B cell (primary cell): ENCODE measurements around the gene PLXNB1. TPM values are rescaled to one million over a fixed set of nuclear protein-coding genes. Genes with fewer than 3 reads are reported as not detected.

ENCODE experiments used
- ATAC-seq: fragments of 200-7000 bp; cut with Tn5 transposase; one replicate; pipeline ENCODE4 v1.10.0; 2021; ENCODE audit warnings: low read depth, mild to moderate bottlenecking, moderate number of reproducible peaks, moderate library complexity
- CTCF ChIA-PET: fragments of 350-600 bp; sonication (Branson Sonifier 250); formaldehyde crosslinking; loops from one replicate; lab custom pipeline; 2021; ENCODE audit warnings: antibody characterized with exemption, inconsistent platforms; lab: Charles Lee
- POLR2A ChIA-PET: fragments of 350-600 bp; sonication (Branson Sonifier 250); formaldehyde crosslinking; loops from one replicate; lab custom pipeline; 2021; ENCODE audit warnings: antibody characterized with exemption; lab: Charles Lee
- DNase-seq: peaks from one replicate; pipeline ENCODE4 v3.0.0; 2013
- H2AFZ ChIP-seq: 2 replicates; pipeline ENCODE4 v1.6.1; 2012; ENCODE audit warnings: mild to moderate bottlenecking, low read depth, low read length; ENCODE audit not compliant: insufficient read depth, poor library complexity, severe bottlenecking
- H3K27ac ChIP-seq, 2 donors: 1 replicate in 1 of 2; 2 replicates in 1 of 2; pipeline ENCODE4 v1.5.1; 2012 to 2013; ENCODE audit warnings: low read length in 2 of 2, mild to moderate bottlenecking in 2 of 2, moderate library complexity in 1 of 2
- H3K27me3 ChIP-seq, 4 experiments: fragments of 200-600 bp in 1 of 4; sonication (generic) in 1 of 4; replicated peaks in 1 of 4; 1 replicate in 2 of 4; 2 replicates in 2 of 4; pipeline versions ENCODE4 v1.6.1 to v1.7.0; 2013 to 2016; ENCODE audit warnings: low read length in 3 of 4, mild to moderate bottlenecking in 2 of 4, mixed read lengths in 1 of 4, moderate library complexity in 1 of 4; ENCODE audit not compliant: insufficient read depth in 4 of 4, control insufficient read depth in 3 of 4; ENCODE audit errors: control extremely low read depth in 1 of 4
- H3K36me3 ChIP-seq, 2 experiments: replicated peaks in 1 of 2; 1 replicate in 1 of 2; 2 replicates in 1 of 2; pipeline versions ENCODE4 v1.6.1 to v1.7.1; 2013; ENCODE audit warnings: low read length in 1 of 2; ENCODE audit not compliant: insufficient read depth in 2 of 2, control insufficient read depth in 1 of 2; ENCODE audit errors: control extremely low read depth in 1 of 2, extremely low read depth in 1 of 2
- H3K4me1 ChIP-seq, 2 donors: fragments of 200-600 bp in 1 of 2; sonication (generic) in 1 of 2; 1 replicate in 1 of 2; 2 replicates in 1 of 2; pipeline versions ENCODE4 v1.5.1 to v1.6.1; 2013 to 2017; ENCODE audit warnings: low read length in 2 of 2; ENCODE audit not compliant: control insufficient read depth in 2 of 2, insufficient read depth in 2 of 2
- H3K4me2 ChIP-seq: replicated peaks from 2 replicates; pipeline ENCODE3; 2012; ENCODE audit warnings: mild to moderate bottlenecking, low read depth, low read length; ENCODE audit not compliant: poor library complexity, severe bottlenecking
- H3K4me3 ChIP-seq, 5 experiments: fragments of 200-600 bp in 1 of 5; sonication (generic) in 1 of 5; 1 replicate in 3 of 5; 2 replicates in 2 of 5; pipeline versions ENCODE4 v1.5.1 to v1.7.0; 2011 to 2016; ENCODE audit warnings: low read length in 4 of 5, mild to moderate bottlenecking in 4 of 5, low read depth in 2 of 5, control low read depth in 1 of 5, moderate library complexity in 1 of 5; ENCODE audit not compliant: insufficient read depth in 1 of 5; ENCODE audit errors: control extremely low read depth in 1 of 5, extremely low read depth in 1 of 5
- H3K79me2 ChIP-seq: fragments of 200-600 bp; sonication (generic); one replicate; pipeline ENCODE4 v1.6.0; 2016; ENCODE audit warnings: low read length; ENCODE audit not compliant: control insufficient read depth, insufficient read depth
- H3K9ac ChIP-seq: fragments of 200-600 bp; sonication (generic); 2 replicates; pipeline ENCODE4 v1.6.1; 2017; ENCODE audit warnings: mild to moderate bottlenecking, low read length, moderate library complexity
- H3K9me3 ChIP-seq, 3 donors: one replicate each; pipeline versions ENCODE4 v1.6.1 to v1.7.1; 2013; ENCODE audit warnings: low read length in 2 of 3; ENCODE audit not compliant: control insufficient read depth in 2 of 3, insufficient read depth in 1 of 3; ENCODE audit errors: control extremely low read depth in 1 of 3
- H4K20me1 ChIP-seq: 2 replicates; pipeline ENCODE4 v1.6.0; 2012; ENCODE audit warnings: mild to moderate bottlenecking, low read length; ENCODE audit not compliant: insufficient read depth, control insufficient read depth, poor library complexity, severe bottlenecking
- H3K27ac Mint-ChIP-seq: one replicate; pipeline ENCODE4 v1.8.0; 2021; ENCODE audit warnings: mixed read lengths
- H3K27me3 Mint-ChIP-seq: one replicate; pipeline ENCODE4 v1.8.0; 2021; ENCODE audit warnings: mixed read lengths
- H3K4me1 Mint-ChIP-seq: one replicate; pipeline ENCODE4 v1.8.0; 2021; ENCODE audit warnings: mixed read lengths
- H3K4me3 Mint-ChIP-seq: one replicate; pipeline ENCODE4 v1.8.0; 2021; ENCODE audit warnings: mixed read lengths
- H3K9me3 Mint-ChIP-seq: one replicate; pipeline ENCODE4 v1.8.0; 2022; ENCODE audit warnings: mixed read lengths; ENCODE audit not compliant: insufficient read depth
- EZH2 ChIP-seq: IDR thresholded peaks from 2 replicates; pipeline ENCODE4 v1.6.1; 2012; ENCODE audit warnings: borderline replicate concordance, low read depth, mild to moderate bottlenecking, moderate library complexity, low read length; ENCODE audit not compliant: insufficient read depth, poor library complexity, severe bottlenecking
- WGBS: methylation state at CpG from one replicate; pipeline ENCODE4 v1.1.5; 2013; ENCODE audit warnings: missing lambda C conversion rate; ENCODE audit not compliant: insufficient coverage; 5-methylcytosine and 5-hydroxymethylcytosine counted together
- intact Hi-C: fragments of 100-400 bp; cut with micrococcal nuclease; formaldehyde crosslinking; loops from one replicate; pipeline ENCODE4 v1.10.0; 2022
- polyA plus RNA-seq: library from polyadenylated mRNA; depleted of rRNA; stranded (reverse); fragments of >200 nt; gene quantifications from 2 replicates; pipeline ENCODE4 v1.2.3, GENCODE V29; 2012
- total RNA-seq, 2 donors: library from RNA; stranded (reverse); fragments of 120-200 nt in 1 of 2; gene quantifications; 1 replicate in 1 of 2; 2 replicates in 1 of 2; pipeline versions ENCODE4 v1.2.3 to v1.2.4, GENCODE V29; 2013 to 2022
- TF ChIP-seq, protein P1 (sequence below): fragments of 200-600 bp; IDR thresholded peaks from one replicate; pipeline ENCODE4 v1.8.0; 2022; ENCODE audit warnings: antibody characterized with exemption, mild to moderate bottlenecking

PLXNB1 gene
- total and polyA plus RNA-seq, 2 donors (not counting 1 experiment from before 2014, with no cell fraction given): 0.95 to 5.0 TPM

DNA sequence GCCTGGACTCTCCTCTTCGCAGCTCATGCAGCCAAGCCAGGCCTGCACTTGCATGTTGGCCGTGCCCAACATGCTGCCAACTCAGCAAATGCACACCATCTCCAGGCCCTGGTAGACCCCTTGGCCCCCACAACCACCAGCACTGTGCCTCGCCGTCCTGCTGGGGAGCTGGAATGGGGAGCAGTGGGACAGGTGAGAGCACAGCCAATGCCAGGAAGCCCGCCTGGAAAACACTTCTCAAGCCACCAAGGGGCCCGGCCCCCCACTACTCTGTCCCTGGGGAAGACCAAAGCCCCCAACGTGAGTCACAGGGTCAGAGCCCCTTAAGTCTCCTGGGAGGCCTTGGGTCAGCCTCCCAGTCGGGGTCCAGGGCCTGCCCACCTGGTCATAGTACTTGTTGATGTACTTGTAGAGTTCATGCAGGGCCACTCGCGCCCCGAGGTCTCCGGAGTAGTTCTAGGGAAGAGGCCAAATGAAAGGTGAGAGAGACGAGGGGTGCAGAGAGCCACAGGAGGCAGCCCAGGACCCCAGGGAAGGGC is 24.5 kb downstream of the PLXNB1 start:
- ChIA-PET POLR2A (no interaction called here), CTCF (interaction anchor here (7.6 to 8.0 kb wide), 2 partner anchors 29 to 147 kb away, joined by 190 to 330 read pairs; partner anchors contain the start of genes CCDC51, PFKFB4, PLXNB1 and TMA7)
- Histone ChIP-seq H3K9me3 (no peaks in the 10 kb centered on the region), H4K20me1 (no peaks in the 10 kb centered on the region), H2AFZ (no peak overlapping the region), H3K27ac (no peak overlapping the region), H3K4me1 (no peaks in the 10 kb centered on the region), H3K27me3 (no peaks in the 10 kb centered on the region), H3K79me2 (no peaks in the 10 kb centered on the region), H3K4me3 (no peak overlapping the region), H3K4me2 (no peak overlapping the region), H3K9ac (no peak overlapping the region), H3K36me3 (no peaks in the 10 kb centered on the region)
- H3K27ac Mint-ChIP-seq: no peak overlapping the region
- TF ChIP-seq EZH2: no peak
- TF ChIP-seq, protein P1, sequence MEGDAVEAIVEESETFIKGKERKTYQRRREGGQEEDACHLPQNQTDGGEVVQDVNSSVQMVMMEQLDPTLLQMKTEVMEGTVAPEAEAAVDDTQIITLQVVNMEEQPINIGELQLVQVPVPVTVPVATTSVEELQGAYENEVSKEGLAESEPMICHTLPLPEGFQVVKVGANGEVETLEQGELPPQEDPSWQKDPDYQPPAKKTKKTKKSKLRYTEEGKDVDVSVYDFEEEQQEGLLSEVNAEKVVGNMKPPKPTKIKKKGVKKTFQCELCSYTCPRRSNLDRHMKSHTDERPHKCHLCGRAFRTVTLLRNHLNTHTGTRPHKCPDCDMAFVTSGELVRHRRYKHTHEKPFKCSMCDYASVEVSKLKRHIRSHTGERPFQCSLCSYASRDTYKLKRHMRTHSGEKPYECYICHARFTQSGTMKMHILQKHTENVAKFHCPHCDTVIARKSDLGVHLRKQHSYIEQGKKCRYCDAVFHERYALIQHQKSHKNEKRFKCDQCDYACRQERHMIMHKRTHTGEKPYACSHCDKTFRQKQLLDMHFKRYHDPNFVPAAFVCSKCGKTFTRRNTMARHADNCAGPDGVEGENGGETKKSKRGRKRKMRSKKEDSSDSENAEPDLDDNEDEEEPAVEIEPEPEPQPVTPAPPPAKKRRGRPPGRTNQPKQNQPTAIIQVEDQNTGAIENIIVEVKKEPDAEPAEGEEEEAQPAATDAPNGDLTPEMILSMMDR: no peak
- intact Hi-C loops: no loop called here
- 90% methylated on average over 12 of the region's 13 CpGs for WGBS
- no peak for DNase-seq
- no peaks in the 10 kb centered on the region for H3K4me1 Mint-ChIP-seq
- H3K27me3 Mint-ChIP-seq: no peaks in the 10 kb centered on the region
- H3K9me3 Mint-ChIP-seq: no peaks in the 10 kb centered on the region
- no peak overlapping the region for H3K4me3 Mint-ChIP-seq
- ATAC-seq: no peak

DNA sequence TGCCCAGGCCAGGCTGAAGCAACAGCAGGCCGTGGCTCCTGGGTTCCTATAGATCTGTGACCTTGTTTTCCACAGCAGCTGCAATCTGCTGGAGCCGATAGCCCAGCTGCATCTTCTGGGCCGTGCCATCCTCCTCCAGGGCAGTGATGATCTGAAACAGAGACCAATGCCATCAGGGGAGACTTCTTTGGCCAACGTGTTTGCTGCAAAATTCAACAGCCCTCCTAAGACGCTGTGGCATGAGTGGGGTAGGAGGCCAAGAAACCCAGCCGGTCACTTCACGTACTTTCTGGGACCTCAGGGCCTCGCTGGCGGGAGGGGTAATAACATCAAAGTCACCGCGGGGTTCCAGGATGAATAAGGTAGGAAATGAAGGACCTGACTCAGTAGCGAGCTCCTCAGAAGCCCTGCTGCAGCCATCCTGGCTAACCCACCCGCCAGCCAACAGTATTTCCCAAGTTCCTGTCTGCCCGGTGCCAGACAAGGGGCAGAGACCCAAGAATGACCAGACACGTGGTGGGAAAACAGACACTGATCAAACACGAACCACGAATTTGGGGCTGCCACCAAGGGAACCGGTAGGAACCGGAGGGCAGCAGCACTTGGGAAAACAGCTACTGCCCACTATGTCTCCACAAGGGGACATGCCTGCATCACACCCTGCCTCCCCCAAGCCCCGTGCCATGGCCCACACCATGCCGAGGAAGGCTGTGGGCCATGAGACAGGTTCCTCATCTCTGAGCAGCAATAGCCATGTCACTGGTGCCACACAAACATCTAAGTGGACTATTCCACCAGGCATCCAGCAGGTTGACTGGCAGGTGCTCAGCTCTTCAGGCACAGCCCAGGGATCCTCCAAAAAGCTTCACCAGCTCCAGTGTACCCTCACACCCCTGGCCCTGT is 25.2 kb downstream of the PLXNB1 start:
- H3K27me3 ChIP-seq: no peaks in the 10 kb centered on the region
- Mint-ChIP-seq H3K27me3 (no peaks in the 10 kb centered on the region), H3K4me1 (no peaks in the 10 kb centered on the region), H3K4me3 (no peak overlapping the region), H3K27ac (no peak overlapping the region), H3K9me3 (no peaks in the 10 kb centered on the region)
- no peak overlapping the region for H2AFZ ChIP-seq
- WGBS: 93% methylated on average over 19 of the region's 21 CpGs
- H3K4me1 ChIP-seq: no peaks in the 10 kb centered on the region
- DNase-seq (peak; percentile 1), ATAC-seq (no peak)
- ChIA-PET CTCF (interaction anchor here (0.6 to 8.0 kb wide), 3 partner anchors 30 to 1074 kb away, joined by 3 to 330 read pairs (median 190); partner anchors contain the start of genes CCDC51, PFKFB4, PLXNB1 and TMA7), POLR2A (no interaction called here)
- H3K36me3 ChIP-seq: no peaks in the 10 kb centered on the region
- no peaks in the 10 kb centered on the region for H4K20me1 ChIP-seq
- no peak overlapping the region for H3K9ac ChIP-seq
- no peaks in the 10 kb centered on the region for H3K79me2 ChIP-seq
- TF ChIP-seq, protein P1: no peak
- TF ChIP-seq EZH2: no peak
- H3K27ac ChIP-seq: no peak overlapping the region
- no peak overlapping the region for H3K4me2 ChIP-seq
- no peaks in the 10 kb centered on the region for H3K9me3 ChIP-seq
- intact Hi-C loops: no loop called here
- no peak overlapping the region for H3K4me3 ChIP-seq
